Measurements from ENCODE around the gene STRAP.

The STRAP gene

DNA sequence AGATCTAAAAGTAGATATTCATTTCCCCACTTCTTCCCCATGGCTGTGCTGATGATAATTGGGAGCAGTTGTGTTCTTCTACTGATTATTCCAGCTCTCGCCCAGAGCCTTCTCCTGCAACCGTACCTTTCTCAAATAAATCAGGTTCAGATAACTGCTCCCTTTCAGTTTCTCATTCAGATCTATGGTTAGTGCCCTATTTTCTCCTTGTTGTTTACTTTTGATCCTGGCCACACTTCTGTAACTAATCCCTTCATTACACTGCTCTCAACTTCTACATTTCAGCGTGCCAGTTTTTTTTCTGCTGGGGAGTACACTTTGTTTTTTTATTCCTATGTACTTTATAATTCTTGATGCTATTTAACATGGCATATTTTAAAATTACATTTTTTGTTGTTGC lies 2.8 kb upstream of the STRAP start:
- TF ChIP-seq GABPA (IDR thresholded peaks at IDR 0.05; ENCODE audit: low read depth): no peak
- TF ChIP-seq POLR2AphosphoS5 (IDR thresholded peaks at IDR 0.05; ENCODE audit: low read depth): no peak
- TF ChIP-seq, protein P1, sequence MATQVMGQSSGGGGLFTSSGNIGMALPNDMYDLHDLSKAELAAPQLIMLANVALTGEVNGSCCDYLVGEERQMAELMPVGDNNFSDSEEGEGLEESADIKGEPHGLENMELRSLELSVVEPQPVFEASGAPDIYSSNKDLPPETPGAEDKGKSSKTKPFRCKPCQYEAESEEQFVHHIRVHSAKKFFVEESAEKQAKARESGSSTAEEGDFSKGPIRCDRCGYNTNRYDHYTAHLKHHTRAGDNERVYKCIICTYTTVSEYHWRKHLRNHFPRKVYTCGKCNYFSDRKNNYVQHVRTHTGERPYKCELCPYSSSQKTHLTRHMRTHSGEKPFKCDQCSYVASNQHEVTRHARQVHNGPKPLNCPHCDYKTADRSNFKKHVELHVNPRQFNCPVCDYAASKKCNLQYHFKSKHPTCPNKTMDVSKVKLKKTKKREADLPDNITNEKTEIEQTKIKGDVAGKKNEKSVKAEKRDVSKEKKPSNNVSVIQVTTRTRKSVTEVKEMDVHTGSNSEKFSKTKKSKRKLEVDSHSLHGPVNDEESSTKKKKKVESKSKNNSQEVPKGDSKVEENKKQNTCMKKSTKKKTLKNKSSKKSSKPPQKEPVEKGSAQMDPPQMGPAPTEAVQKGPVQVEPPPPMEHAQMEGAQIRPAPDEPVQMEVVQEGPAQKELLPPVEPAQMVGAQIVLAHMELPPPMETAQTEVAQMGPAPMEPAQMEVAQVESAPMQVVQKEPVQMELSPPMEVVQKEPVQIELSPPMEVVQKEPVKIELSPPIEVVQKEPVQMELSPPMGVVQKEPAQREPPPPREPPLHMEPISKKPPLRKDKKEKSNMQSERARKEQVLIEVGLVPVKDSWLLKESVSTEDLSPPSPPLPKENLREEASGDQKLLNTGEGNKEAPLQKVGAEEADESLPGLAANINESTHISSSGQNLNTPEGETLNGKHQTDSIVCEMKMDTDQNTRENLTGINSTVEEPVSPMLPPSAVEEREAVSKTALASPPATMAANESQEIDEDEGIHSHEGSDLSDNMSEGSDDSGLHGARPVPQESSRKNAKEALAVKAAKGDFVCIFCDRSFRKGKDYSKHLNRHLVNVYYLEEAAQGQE (IDR thresholded peaks at IDR 0.05; ENCODE audit: insufficient replicate concordance, low read depth): no peak
- no peak for TF ChIP-seq SPI1 (IDR thresholded peaks at IDR 0.05; ENCODE audit: borderline replicate concordance, low read depth)
- TF ChIP-seq, protein P2, sequence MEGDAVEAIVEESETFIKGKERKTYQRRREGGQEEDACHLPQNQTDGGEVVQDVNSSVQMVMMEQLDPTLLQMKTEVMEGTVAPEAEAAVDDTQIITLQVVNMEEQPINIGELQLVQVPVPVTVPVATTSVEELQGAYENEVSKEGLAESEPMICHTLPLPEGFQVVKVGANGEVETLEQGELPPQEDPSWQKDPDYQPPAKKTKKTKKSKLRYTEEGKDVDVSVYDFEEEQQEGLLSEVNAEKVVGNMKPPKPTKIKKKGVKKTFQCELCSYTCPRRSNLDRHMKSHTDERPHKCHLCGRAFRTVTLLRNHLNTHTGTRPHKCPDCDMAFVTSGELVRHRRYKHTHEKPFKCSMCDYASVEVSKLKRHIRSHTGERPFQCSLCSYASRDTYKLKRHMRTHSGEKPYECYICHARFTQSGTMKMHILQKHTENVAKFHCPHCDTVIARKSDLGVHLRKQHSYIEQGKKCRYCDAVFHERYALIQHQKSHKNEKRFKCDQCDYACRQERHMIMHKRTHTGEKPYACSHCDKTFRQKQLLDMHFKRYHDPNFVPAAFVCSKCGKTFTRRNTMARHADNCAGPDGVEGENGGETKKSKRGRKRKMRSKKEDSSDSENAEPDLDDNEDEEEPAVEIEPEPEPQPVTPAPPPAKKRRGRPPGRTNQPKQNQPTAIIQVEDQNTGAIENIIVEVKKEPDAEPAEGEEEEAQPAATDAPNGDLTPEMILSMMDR (IDR thresholded peaks at IDR 0.05; ENCODE audit: insufficient read depth, low read length): no peak

DNA sequence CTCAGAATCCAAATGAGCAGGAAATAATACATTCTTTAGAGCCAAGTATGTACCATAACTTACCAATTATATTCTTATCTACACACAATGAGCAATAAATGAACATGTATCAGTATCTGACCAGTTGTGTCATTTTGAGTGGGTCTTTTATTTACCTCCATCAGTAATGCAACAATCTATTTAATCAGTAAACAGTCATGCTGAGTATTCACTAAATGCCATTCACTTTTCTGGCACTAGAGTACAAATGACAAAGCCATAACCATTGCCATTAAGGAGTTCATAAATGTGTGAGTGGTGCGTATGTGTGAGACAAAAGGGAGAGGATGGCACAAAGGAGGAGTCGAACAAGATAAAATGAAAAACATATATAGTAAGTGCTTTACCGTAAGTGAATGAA lies 1.5 kb upstream of the STRAP start:
- H3K27ac ChIP-seq (replicated peaks): no peak overlapping the region
- no peak overlapping the region for H3K4me3 ChIP-seq (replicated peaks; ENCODE audit: insufficient read depth, low read length)
- TF ChIP-seq GABPA (IDR thresholded peaks at IDR 0.05; ENCODE audit: low read depth) (no peak), POLR2AphosphoS5 (IDR thresholded peaks at IDR 0.05; ENCODE audit: low read depth) (no peak), SPI1 (IDR thresholded peaks at IDR 0.05; ENCODE audit: borderline replicate concordance, low read depth) (no peak)
- TF ChIP-seq, protein P1 (IDR thresholded peaks at IDR 0.05; ENCODE audit: insufficient replicate concordance, low read depth): no peak
- TF ChIP-seq, protein P2 (IDR thresholded peaks at IDR 0.05; ENCODE audit: insufficient read depth, low read length): no peak
- DNase-seq (ENCODE audit: low read depth in 1 of 2, low spot score in 1 of 2): no peak
- no peaks in the 10 kb centered on the region for H3K27me3 ChIP-seq (ENCODE audit: insufficient read depth, poor library complexity, severe bottlenecking)

More for the DNA sequence above, 2.8 kb upstream of the STRAP start:
- Histone ChIP-seq H3K27ac (replicated peaks) (no peak overlapping the region), H3K4me3 (replicated peaks; ENCODE audit: insufficient read depth, low read length) (no peak overlapping the region), H3K27me3 (ENCODE audit: insufficient read depth, poor library complexity, severe bottlenecking) (no peaks in the 10 kb centered on the region)
- DNase-seq (ENCODE audit: low read depth in 1 of 2, low spot score in 1 of 2): no peak

DNA sequence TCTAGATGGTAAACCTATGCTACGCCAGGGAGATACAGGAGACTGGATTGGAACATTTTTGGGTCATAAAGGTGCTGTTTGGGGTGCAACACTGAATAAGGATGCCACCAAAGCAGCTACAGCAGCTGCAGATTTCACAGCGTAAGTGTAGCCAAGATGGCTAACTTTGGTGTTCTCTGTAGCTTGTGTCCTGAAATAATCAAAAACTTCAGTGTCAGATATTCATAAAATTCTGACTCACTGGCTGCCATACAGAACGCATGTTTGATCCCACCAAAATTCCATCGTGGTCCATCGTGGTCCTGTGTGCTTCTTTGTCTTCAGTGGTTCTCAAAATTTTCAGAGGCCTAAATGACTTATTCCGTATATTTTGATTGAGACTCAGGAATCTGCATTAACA lies 1.3 kb downstream of the STRAP start:
- TF ChIP-seq POLR2AphosphoS5 (IDR thresholded peaks at IDR 0.05; ENCODE audit: low read depth) (no peak), GABPA (IDR thresholded peaks at IDR 0.05; ENCODE audit: low read depth) (no peak), SPI1 (IDR thresholded peaks at IDR 0.05; ENCODE audit: borderline replicate concordance, low read depth) (no peak)
- TF ChIP-seq, protein P1 (IDR thresholded peaks at IDR 0.05; ENCODE audit: insufficient replicate concordance, low read depth): no peak
- TF ChIP-seq, protein P2 (IDR thresholded peaks at IDR 0.05; ENCODE audit: insufficient read depth, low read length): no peak
- H3K27me3 ChIP-seq (ENCODE audit: insufficient read depth, poor library complexity, severe bottlenecking): no peaks in the 10 kb centered on the region
- peak overlapping the region; percentile 78 for H3K4me3 ChIP-seq (replicated peaks; ENCODE audit: insufficient read depth, low read length)
- DNase-seq (ENCODE audit: low read depth in 1 of 2, low spot score in 1 of 2): no peak
- peak overlapping the region; percentile 90 for H3K27ac ChIP-seq (replicated peaks)
